Uterus (tissue), 4 donors: ENCODE data around the gene GJA10. TPM values are rescaled to one million over a fixed set of nuclear protein-coding genes. Genes with fewer than 3 reads are reported as not detected.

Experiments
- DNase-seq, 2 donors: peaks; one replicate each; pipeline ENCODE4 v3.0.0-alpha.2; 2019 to 2020
- H3K27ac ChIP-seq, 2 donors: fragments of 200-600 bp; sonication (generic); 1 replicate in 1 of 2; 2 replicates in 1 of 2; pipeline ENCODE4 v1.5.1; 2016 to 2018
- H3K27me3 ChIP-seq, 2 donors: fragments of 200-600 bp; sonication (generic); one replicate each; pipeline ENCODE4 v1.5.1; 2018 to 2019; ENCODE audit warnings: control low read depth in 1 of 2
- H3K36me3 ChIP-seq, 2 donors: fragments of 200-600 bp; sonication (generic); one replicate each; pipeline ENCODE4 v1.5.1; 2019; ENCODE audit warnings: control low read depth in 1 of 2
- H3K4me1 ChIP-seq, 2 donors: fragments of 200-600 bp; sonication (generic); one replicate each; pipeline ENCODE4 v1.5.1; 2018 to 2019; ENCODE audit warnings: control low read depth in 1 of 2
- H3K4me3 ChIP-seq, 2 donors: fragments of 200-600 bp; sonication (generic); 1 replicate in 1 of 2; 2 replicates in 1 of 2; pipeline ENCODE4 v1.5.1; 2018 to 2019; ENCODE audit warnings: mild to moderate bottlenecking in 1 of 2
- H3K9me3 ChIP-seq, 2 donors: fragments of 200-600 bp; sonication (generic); one replicate each; pipeline ENCODE4 v1.5.1; 2019; ENCODE audit warnings: control low read depth in 1 of 2
- CTCF ChIP-seq, 4 experiments: fragments of 200-600 bp in 2 of 4; fragments of 450-650 bp in 2 of 4; sonication (generic) in 2 of 4; IDR thresholded peaks; one replicate each; pipeline ENCODE4 v1.5.1; 2016 to 2019; ENCODE audit warnings: antibody characterized with exemption in 4 of 4, mild to moderate bottlenecking in 2 of 4, moderate library complexity in 1 of 4
- POLR2A ChIP-seq, 2 donors: fragments of 450-650 bp; IDR thresholded peaks; one replicate each; pipeline ENCODE4 v1.6.1; 2016; ENCODE audit warnings: antibody characterized with exemption in 2 of 2, mild to moderate bottlenecking in 1 of 2, moderate library complexity in 1 of 2
- intact Hi-C: fragments of 100-400 bp; cut with DNase I; formaldehyde crosslinking; loops from one replicate; pipeline ENCODE4 v1.15.1; 2023; ENCODE audit warnings: low total_unique reads
- total RNA-seq, 4 donors: library from RNA; depleted of rRNA in 3 of 4; stranded (reverse); fragments of >200 nt in 3 of 4; gene quantifications; one replicate each; pipeline versions ENCODE4 v1.1.0 to v1.2.4, GENCODE V29; 2014 to 2023
- donor health status: DM: yes; HTN: yes; CAD: no.

Gene GJA10
- total RNA-seq, 4 donors from 2014 or later: not detected

DNA sequence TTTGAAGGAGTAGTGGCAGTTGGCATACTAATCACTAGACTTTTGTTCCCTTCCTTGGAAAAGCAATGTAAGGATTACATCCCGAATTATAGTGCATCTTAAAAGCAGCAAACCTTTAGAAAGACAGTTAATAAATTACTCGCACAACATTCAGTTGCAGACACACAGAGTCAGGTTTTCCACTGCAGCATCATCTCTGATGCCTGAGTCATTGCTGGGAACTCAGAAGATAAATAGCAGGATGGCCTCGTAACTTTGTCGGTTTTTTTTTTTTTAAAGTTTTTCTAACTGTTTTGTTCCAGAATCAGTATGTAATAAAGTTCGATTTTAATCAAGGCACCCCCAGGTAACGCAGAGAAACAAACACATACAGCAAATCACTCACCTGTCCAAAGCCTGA lies 34.3 kb downstream of the GJA10 start:
- Histone ChIP-seq H3K9me3 (no peaks in the 10 kb centered on the region), H3K36me3 (no peaks in the 10 kb centered on the region), H3K4me3 (no peak overlapping the region), H3K27ac (peak overlapping the region; percentile 53 to 68), H3K27me3 (no peaks in the 10 kb centered on the region), H3K4me1 (no peaks in the 10 kb centered on the region)
- intact Hi-C loops: no loop called here
- TF ChIP-seq POLR2A (IDR thresholded peaks at IDR 0.05): no peak
- no peak for TF ChIP-seq CTCF (IDR thresholded peaks at IDR 0.05)
- DNase-seq: peak in 1 of 2 donors; percentile 45

GRCh38 chr6:89930789-89931188 lies 36.5 kb downstream of the GJA10 start:
- H3K4me1 ChIP-seq: no peaks in the 10 kb centered on the region
- intact Hi-C loops: no loop called here
- H3K27me3 ChIP-seq: no peaks in the 10 kb centered on the region
- no peak overlapping the region for H3K27ac ChIP-seq
- no peak for TF ChIP-seq POLR2A (IDR thresholded peaks at IDR 0.05)
- no peak for TF ChIP-seq CTCF (IDR thresholded peaks at IDR 0.05)
- no peaks in the 10 kb centered on the region for H3K9me3 ChIP-seq
- H3K4me3 ChIP-seq: no peak overlapping the region
- H3K36me3 ChIP-seq: no peaks in the 10 kb centered on the region
- DNase-seq: no peak

- no peaks in the 10 kb centered on the region for H3K4me1 ChIP-seq
- no peak for TF ChIP-seq POLR2A (IDR thresholded peaks at IDR 0.05)
- no peak for TF ChIP-seq CTCF (IDR thresholded peaks at IDR 0.05)
- H3K36me3 ChIP-seq: no peaks in the 10 kb centered on the region
- no peak overlapping the region for H3K27ac ChIP-seq
- intact Hi-C loops: no loop called here
- H3K27me3 ChIP-seq: no peaks in the 10 kb centered on the region
- H3K9me3 ChIP-seq: no peaks in the 10 kb centered on the region
- no peak for DNase-seq
- no peak overlapping the region for H3K4me3 ChIP-seq
These were observed 38.1 kb downstream of the GJA10 start for GRCh38 chr6:89932245-89932802.

DNA sequence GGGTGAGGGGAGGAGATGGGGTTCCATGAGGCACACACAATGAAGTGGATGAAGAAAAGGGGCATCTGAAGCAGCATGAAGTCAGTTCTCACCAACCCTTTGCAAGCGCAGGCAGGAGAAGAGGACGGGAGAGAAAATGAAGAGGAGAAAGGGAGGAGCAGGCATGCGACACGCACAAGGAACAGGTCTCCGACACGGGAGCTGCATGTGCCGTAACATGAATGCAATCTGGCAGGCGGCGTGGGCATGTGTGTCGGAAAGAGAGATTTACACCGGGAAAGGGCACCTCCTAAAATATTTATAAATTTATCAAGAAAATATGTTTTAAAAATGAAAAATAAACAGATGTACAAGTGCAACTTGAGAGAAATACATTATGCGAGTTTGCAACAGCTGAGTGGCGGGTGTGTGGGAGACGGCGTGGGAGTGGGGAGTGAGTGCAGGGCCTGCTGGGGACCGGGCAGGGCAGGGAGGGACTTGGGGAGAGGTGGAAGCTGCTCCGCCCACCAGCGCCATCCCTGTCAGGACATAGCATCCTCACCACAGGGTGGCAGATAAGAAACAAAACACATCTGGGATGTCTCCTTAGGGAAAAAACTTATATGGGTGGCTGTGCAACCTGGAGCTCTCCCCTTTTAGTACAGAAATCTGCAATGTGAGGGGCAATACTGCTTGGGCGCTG lies 40.6 kb downstream of the GJA10 start:
- intact Hi-C loops: no loop called here
- H3K36me3 ChIP-seq: no peaks in the 10 kb centered on the region
- no peaks in the 10 kb centered on the region for H3K9me3 ChIP-seq

More for the DNA sequence above, 40.6 kb downstream of the GJA10 start:
- TF ChIP-seq POLR2A (IDR thresholded peaks at IDR 0.05): no peak
- TF ChIP-seq CTCF (IDR thresholded peaks at IDR 0.05): no peak
- no peaks in the 10 kb centered on the region for H3K4me1 ChIP-seq
- no peaks in the 10 kb centered on the region for H3K27me3 ChIP-seq
- no peak overlapping the region for H3K4me3 ChIP-seq
- H3K27ac ChIP-seq: no peak overlapping the region
- no peak for DNase-seq
